Measurements from ENCODE around the gene SERP2.

Gene SERP2

GRCh38 chr13:44411841-44412240 is 38.2 kb downstream of the SERP2 start:
- DNase-seq (ENCODE audit: low read depth in 2 of 2), result no peak

- no peak for DNase-seq (ENCODE audit: low read depth in 2 of 2)
These were observed 38.8 kb downstream of the SERP2 start for GRCh38 chr13:44412346-44412935.

DNA sequence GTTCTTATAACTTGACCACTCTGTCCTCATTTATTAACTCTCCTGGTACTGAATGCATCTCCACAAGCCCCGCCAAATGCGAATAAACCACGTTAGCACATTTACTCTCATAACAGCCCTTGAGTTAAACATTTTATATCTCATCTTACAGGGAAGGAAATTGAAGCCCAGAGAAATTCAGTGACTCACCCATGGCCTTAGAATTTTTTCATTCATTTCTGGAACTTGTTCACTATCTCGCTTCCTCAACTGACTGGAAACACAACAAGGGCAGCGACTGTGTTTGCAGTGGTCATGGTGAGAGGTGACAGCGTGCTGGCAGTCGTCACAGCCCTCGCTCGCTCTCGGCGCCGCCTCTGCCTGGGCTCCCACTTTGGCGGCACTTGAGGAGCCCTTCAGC is 39.5 kb downstream of the SERP2 start:
- no peak for DNase-seq (ENCODE audit: low read depth in 2 of 2)

DNA sequence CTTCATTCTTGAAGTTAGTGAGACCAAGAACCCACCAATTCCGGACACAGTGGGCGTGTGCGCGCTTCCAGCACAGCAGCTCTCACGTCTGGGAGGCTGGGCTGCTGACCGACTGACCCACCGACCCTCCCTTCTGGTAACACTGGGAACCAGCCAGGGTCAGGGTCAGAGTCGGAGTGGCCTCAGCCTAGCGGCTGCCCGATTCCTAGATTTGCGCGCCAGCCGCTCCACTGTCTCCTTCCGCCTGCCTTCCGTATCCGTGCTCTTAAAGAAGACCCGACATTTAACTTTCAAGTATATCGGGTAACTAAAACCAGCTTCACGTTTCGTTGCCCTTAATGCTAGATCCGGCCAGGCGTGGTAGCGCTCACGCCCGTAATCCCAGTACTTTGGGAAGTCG is 41.1 kb downstream of the SERP2 start:
- no peak for DNase-seq (ENCODE audit: low read depth in 2 of 2)

- no peak for DNase-seq (ENCODE audit: low read depth in 2 of 2)
These were observed 42.2 kb downstream of the SERP2 start for GRCh38 chr13:44415815-44416214.

GRCh38 chr13:44416301-44416700 is 42.7 kb downstream of the SERP2 start:
- DNase-seq (ENCODE audit: low read depth in 2 of 2), result no peak

GRCh38 chr13:44416744-44417143 is 43.1 kb downstream of the SERP2 start:
- no peak for DNase-seq (ENCODE audit: low read depth in 2 of 2)

- DNase-seq (ENCODE audit: low read depth in 2 of 2), result no peak
These were observed 43.8 kb downstream of the SERP2 start for GRCh38 chr13:44417446-44417845.

- no peak for DNase-seq (ENCODE audit: low read depth in 2 of 2)
These were observed 44.3 kb downstream of the SERP2 start for GRCh38 chr13:44417876-44418275.

DNA sequence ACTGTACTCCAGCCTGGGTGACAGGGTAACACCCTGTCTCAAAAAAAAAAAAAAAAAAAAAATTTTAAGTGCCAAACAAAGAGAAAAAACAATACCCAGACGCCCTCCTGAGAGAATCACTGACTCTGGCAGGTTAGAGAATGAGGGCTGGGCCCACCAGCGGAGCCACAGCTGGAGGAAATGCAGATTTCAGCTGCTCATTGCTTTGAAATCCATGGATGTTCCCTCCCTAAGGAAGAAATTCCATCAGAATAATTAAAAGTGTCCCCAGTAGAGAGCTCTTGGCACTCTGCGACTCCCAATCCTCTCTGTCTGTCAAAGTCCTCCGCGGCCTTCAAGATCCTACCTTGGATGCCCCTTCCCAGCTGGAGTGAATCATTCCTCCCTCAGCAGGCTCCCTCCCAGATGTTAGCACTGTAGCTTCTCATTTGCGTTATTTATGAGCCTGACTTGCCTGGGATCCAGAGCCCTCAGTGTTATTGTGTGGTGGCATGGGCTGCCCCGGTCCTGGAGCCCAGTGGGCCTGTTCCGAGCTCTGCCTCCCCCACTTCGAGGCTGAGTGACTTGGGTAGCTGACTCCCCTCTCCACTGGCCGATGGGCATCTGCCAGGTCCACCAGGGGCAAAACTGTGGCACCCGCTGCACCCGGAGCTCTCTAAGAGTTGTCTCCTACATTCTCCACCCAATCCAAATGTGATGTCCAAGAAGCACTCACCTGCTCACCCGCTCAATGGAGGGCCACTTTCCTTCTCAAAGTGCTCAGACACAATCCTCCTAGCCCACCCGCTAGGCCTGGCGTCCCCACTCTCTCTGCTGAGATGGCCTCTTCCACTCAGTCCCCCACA is 47.0 kb downstream of the SERP2 start:
- DNase-seq (ENCODE audit: low read depth in 2 of 2), result no peak

DNA sequence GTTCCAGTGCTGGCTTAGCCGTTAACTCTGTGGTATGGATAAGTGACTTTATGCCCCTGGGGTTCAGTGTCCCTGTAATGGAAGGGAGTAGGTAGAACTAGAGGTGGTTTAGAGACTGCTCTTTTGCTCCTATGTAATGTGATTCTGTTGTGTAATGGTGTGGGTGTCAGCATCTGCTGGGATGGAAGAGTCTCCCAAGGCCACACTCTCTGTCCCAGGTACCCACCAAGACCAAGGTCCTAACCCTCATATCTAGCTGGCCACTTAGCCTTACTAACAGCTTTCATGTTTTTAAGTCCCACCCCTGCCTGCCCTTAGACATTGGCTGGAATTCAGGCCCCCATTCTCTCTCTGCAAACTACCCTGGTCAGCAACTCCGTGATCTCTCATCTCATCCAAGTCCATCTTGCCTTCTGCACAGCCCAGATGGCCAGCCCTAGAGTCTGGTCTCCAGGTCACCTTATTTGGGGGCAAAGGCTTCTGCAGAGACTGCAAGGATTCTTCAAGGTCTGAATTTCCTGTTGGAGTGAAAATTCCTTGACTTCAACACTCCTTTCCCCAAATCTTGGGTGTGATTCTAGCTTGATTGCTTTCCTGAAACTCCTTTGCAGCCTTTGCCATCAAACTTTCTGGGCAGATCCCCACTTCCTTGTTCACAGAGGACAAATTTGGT is 48.4 kb downstream of the SERP2 start:
- DNase-seq (ENCODE audit: low read depth in 2 of 2), result no peak

GRCh38 chr13:44422755-44423643 is 49.4 kb downstream of the SERP2 start:
- no peak for DNase-seq (ENCODE audit: low read depth in 2 of 2)

- DNase-seq (ENCODE audit: low read depth in 2 of 2), result no peak
These were observed 50.2 kb downstream of the SERP2 start for GRCh38 chr13:44423824-44424223.

DNA sequence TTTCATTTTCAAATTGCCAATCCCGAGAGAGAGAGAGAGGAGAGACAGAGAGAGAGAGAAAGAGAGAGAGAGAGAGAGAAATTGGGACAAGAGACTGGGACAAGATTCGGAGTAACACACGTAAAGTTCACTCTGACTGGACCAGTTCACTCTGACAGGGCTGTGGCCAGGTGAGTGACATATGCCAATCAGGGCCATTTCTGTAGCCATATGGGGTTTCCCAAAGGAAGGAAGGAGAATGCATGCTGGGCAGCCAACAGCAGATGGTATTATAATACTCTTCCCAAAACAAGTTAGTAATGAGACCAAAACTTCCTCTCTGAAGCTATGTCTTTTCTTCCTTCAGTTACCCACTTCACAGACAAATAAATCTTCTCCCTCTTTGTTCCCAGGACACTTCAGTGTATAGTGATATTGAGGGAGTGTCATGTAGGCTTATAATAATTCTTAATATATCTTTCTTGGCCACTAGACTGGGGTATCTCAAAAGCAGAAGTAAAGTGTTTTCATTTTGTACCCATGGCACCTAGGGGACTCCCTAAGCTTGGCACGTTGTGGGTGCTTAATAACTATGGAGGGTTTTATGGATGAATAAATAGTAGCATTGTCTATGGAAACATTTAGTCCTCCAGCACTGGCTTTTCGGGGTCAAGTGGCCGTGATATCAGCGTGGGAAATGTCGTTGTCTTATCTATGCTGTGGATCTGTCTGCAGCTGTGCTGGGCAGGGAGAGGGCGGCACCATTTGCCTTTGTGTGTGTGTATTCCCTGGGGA is 51.6 kb downstream of the SERP2 start:
- no peak for DNase-seq (ENCODE audit: low read depth in 2 of 2)

GRCh38 chr13:44425815-44426078 is 52.1 kb downstream of the SERP2 start:
- DNase-seq (ENCODE audit: low read depth in 2 of 2), result no peak

DNA sequence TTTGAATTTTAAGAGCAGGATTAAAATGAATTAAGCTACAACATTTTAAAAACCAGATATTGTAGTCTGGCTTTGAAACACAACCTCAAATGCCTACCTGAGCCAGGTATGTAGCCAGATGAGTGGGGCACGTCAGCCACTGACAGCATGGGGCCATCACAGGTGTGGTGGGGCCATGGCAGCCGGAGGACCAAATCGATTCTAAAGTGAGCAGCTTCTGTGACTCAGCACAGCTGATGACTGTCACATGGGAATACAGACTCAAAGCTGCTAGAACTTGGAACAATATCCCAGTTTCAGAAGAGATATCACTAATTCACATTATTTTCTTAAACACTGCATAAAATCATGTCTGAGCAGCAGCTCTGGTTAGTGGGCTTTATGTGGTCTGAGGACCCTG is 52.8 kb downstream of the SERP2 start:
- no peak for DNase-seq (ENCODE audit: low read depth in 2 of 2)

- no peak for DNase-seq (ENCODE audit: low read depth in 2 of 2)
These were observed 55.7 kb downstream of the SERP2 start for GRCh38 chr13:44429311-44429710.

GRCh38 chr13:44431150-44431549 is 57.5 kb downstream of the SERP2 start:
- DNase-seq (ENCODE audit: low read depth in 2 of 2), result no peak

GRCh38 chr13:44432650-44433049 is 59.0 kb downstream of the SERP2 start:
- no peak for DNase-seq (ENCODE audit: low read depth in 2 of 2)

DNA sequence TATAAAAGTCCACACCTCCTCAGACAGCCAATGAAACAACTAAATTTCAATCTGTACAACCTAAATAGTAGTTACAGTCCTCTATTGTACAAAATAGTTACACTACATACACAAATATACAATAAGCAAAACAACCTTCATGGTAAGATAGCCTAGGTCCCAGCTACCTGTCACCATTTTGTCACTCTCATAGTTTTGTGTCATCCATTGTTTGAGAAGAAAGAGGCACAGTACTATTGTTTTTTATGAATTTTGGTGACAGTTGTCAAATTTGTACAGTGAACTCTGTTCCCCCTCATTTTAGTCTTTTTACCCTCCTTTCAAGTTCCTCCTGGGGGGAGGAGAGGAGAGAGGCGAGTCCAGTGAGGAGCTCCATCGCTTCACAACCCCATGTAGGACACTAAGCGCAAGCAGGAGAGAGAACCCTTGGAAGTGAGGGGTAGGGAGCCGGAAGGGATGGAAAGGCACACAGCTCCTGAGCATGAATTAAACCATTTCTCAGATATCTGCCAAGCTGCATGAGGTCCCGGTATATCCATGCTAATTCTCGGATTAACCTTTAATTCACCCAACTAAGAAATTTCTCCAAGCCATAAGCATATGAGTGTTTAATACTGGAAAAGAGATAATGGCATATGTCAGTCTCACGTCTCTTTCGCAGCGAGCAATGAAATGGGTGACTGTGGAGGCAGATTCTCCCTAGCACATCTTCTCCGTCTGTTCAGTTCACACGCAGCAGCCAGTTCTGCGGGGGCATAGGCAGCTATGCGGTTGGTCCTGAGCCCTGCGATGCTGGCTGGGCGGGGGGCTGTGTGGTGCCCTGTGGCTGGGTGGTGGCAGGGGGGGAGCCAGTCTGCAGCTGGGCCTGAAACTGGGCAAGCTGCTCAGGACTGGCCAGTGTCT is 60.5 kb downstream of the SERP2 start:
- DNase-seq (ENCODE audit: low read depth in 2 of 2), result no peak
